T-helper 1 cell treated with Interleukin-12 subunit alpha and Interleukin-12 subunit beta and Interleukin-4 antibody, amounts not matched to agents 30 μg/mL and 1 μg/mL, for 36 hours (primary cell): ENCODE measurements around the gene RIPOR2.
"Not testable (repeated sequence)": the region's sequence is repeated elsewhere in the genome, so short reads cannot be mapped to it uniquely, and the experiment has no call there.

Experiments
- H3K27ac Mint-ChIP-seq: one replicate; pipeline ENCODE4 v1.8.0; 2021; ENCODE audit warnings: mild to moderate bottlenecking, mixed read lengths
- H3K27me3 Mint-ChIP-seq: one replicate; pipeline ENCODE4 v1.8.0; 2021; ENCODE audit warnings: low read depth, mixed read lengths
- H3K36me3 Mint-ChIP-seq: one replicate; pipeline ENCODE4 v1.8.0; 2021; ENCODE audit warnings: low read depth, mixed read lengths
- H3K4me1 Mint-ChIP-seq: one replicate; pipeline ENCODE4 v1.8.0; 2021; ENCODE audit warnings: low read depth, mixed read lengths
- H3K4me3 Mint-ChIP-seq: one replicate; pipeline ENCODE4 v1.8.0; 2021; ENCODE audit warnings: mild to moderate bottlenecking, moderate library complexity, mixed read lengths
- H3K9me3 Mint-ChIP-seq: one replicate; pipeline ENCODE4 v1.8.0; 2021; ENCODE audit warnings: mixed read lengths

The RIPOR2 gene

DNA sequence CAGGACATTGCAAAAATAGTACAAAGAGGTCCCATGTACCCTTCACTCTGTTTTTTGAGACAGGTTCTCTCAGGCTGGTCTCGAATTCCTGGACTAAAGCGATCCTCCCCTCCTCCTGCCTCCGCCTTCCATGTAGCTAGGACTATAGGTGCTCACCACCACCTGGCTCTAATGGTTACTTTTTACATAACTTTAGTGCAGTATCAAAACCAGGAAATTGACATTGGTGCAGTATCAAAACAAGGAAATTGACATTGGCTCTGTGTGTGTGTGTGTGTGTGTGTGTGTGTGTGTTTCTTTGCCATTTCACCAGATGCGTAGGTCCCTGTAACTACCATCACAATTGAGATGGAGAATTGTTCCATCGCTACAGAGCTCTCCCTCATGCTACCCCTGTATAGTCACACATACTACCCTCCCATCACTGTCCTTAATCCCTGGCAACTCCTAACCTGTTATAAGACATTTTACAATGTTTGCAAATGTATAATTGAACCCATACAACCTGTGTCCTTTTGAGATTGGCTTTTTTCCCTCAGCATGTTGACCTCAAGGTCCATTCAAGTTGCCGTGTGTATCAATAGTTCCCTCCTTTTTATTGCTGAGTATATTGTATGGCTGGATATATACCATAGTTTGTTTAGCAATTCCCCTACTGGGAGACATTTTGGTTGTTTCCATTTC is 28.3 kb upstream of the RIPOR2 start:
- Mint-ChIP-seq H3K9me3 (peaks cover 18% of the 10 kb centered on the region), H3K4me1 (peaks cover 48% of the 10 kb centered on the region), H3K27ac (no peak overlapping the region), H3K36me3 (peaks cover 19% of the 10 kb centered on the region), H3K27me3 (no peaks in the 10 kb centered on the region), H3K4me3 (no peak overlapping the region)

DNA sequence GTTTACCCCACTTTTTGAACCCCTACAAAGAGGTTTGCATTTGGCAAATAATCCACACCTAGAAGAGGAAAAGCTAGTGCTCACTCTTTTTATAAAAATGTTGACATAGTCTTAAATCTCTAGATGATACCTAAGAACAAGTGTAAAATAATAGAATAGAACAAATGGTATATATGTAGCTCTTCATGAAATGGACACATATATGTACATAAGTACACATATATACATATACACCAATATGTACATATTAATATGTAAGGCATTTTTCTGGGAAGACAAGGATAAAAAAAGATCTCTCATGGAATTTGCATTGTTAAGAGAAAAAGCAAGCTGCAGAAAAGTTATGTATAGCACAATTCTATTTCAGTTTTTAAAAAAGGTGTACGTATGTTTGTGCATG is 27.6 kb upstream of the RIPOR2 start:
- Mint-ChIP-seq H3K27ac (no peak overlapping the region), H3K4me3 (no peak overlapping the region), H3K27me3 (no peaks in the 10 kb centered on the region), H3K4me1 (peaks cover 49% of the 10 kb centered on the region), H3K36me3 (peaks cover 22% of the 10 kb centered on the region), H3K9me3 (peaks cover 20% of the 10 kb centered on the region)

DNA sequence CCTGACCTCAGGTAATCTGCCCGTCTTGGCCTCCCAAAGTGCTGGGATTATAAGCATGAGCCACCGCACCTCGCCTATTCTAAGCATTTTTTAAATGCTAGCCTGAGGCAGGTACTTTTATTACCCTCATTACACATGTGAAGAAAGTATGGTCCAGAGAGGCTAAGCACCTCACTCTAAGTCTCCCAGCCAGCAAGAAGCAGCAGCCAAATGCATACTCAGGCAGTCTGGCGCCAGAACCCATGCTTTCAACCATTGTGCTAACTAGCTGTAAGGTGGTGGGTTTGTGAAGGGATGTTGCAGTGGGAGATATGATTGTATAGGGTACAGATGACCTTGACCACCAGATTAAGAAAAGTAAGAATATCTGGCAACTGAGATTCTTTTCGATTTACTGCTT is 26.1 kb upstream of the RIPOR2 start:
- Mint-ChIP-seq H3K27me3 (no peaks in the 10 kb centered on the region), H3K9me3 (peaks cover 20% of the 10 kb centered on the region), H3K4me1 (peaks cover 55% of the 10 kb centered on the region), H3K27ac (no peak overlapping the region), H3K36me3 (peaks cover 21% of the 10 kb centered on the region), H3K4me3 (no peak overlapping the region)

DNA sequence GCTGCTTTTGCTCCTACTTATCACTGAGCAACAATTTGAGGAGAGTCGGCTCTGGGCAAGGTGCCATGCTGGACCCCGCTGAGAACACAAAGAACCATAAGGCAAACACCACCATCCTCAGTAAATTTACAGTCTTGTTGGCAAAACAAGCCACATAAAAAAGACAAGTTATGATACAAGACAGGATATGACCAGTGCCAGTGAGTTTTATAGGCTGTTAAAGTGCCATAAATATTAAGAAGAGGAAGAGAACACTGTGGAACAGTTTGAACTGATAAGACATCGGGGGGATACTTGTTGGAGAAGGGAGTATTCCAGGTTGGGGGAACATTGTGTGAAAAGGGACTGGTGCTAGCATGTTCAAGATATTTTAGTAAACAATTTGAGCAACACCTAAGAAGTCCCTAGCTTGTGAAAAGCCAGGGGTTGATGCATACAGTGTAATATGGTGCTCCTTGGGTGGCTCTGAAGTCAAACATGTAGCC is 25.3 kb upstream of the RIPOR2 start:
- peaks cover 59% of the 10 kb centered on the region for H3K4me1 Mint-ChIP-seq
- H3K27me3 Mint-ChIP-seq, result no peaks in the 10 kb centered on the region
- peaks cover 21% of the 10 kb centered on the region for H3K36me3 Mint-ChIP-seq
- H3K9me3 Mint-ChIP-seq, result peaks cover 20% of the 10 kb centered on the region
- H3K27ac Mint-ChIP-seq, result peak overlapping the region; percentile 55
- peak overlapping the region; percentile 11 for H3K4me3 Mint-ChIP-seq

DNA sequence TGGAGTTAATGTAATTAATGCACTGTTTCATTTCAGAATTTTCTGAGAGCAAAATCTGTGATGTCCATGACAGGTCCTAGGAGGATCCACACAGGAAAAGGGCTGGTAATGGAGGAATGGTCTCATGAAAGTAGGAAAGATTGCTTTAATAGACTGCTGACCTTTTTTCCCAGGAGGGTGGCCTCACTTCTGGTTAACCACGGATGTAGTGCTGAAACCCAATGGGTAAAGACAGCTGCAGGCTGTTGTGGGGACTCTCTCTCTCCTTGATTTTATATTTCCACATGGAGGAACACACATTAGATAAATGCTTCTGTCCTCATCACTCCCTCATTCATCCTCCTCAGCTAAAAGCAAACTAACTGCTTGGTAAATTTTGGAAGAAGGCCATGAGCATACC is 23.6 kb upstream of the RIPOR2 start:
- Mint-ChIP-seq H3K4me1 (peaks cover 67% of the 10 kb centered on the region), H3K27me3 (no peaks in the 10 kb centered on the region), H3K36me3 (peaks cover 25% of the 10 kb centered on the region), H3K27ac (peak overlapping the region; percentile 23), H3K4me3 (peak overlapping the region; percentile 8), H3K9me3 (peaks cover 20% of the 10 kb centered on the region)

DNA sequence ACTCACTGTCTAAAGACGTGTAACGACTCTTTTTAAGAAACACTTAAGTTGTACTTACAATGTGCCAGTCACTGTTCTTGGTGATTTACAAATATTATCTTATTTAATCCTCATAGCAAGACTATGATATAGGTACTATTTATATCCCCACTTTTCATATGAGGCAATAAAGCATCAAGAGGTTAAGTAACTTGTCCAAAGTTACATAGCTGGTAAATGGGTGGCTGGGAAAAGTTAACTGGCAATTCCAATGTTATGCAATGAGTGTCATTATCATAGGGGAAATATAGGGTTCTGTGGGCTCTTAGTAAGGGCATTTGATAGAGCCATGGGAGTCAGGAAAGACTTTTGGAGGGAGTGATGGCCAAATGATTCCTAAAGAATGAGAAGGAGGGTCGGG is 21.4 kb upstream of the RIPOR2 start:
- Mint-ChIP-seq H3K9me3 (peaks cover 20% of the 10 kb centered on the region), H3K27me3 (no peaks in the 10 kb centered on the region), H3K4me1 (peaks cover 71% of the 10 kb centered on the region), H3K4me3 (peak overlapping the region; percentile 33), H3K36me3 (peaks cover 32% of the 10 kb centered on the region), H3K27ac (peak overlapping the region; percentile 68)

DNA sequence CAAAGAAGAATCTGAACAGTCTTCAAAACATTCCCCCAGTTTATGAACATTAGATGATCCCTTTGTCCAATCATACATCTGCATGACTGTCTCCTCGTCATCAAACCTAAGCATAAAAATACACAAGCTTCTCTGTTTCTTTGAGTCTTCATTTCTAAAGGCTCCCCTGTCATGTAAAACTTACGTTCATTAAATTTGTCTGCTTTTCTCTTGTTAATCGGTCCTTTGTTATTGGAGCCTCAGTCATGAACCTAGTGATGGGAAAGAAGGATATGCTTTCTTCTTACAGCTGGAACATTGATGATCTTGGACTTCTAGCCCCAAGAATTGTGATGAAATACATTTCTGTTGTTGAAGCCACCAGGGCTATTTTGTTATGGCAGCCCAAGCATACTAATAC is 18.0 kb upstream of the RIPOR2 start:
- Mint-ChIP-seq H3K4me1 (peaks cover 77% of the 10 kb centered on the region), H3K27me3 (no peaks in the 10 kb centered on the region), H3K27ac (peak overlapping the region; percentile 16), H3K9me3 (no peaks in the 10 kb centered on the region), H3K36me3 (peaks cover 18% of the 10 kb centered on the region), H3K4me3 (no peak overlapping the region)

DNA sequence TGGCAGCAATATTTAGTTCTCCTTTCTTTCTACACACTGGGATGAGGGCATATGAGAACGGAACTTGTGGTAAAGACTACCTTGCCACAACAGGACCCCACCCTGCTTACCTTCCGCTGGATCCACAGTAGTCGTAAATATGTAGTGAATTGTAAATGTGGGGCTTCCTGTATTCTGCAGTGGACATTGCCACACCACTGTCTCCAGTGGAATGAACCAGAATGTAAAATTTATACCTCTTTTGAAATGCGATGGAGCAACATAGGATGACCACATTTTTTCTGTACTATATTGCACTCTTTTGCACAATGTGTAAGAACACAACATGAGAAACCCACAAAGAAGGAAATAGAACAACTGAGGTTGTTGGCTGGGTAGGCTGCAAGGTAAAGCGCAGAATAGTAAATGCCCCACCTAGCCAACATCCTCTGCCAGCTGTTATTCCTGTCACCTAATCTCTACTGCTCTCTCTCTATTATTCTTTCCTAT is 16.1 kb upstream of the RIPOR2 start:
- peaks cover 9% of the 10 kb centered on the region for H3K9me3 Mint-ChIP-seq
- no peaks in the 10 kb centered on the region for H3K27me3 Mint-ChIP-seq
- H3K4me3 Mint-ChIP-seq, result peak overlapping the region; percentile 61
- H3K36me3 Mint-ChIP-seq, result peaks cover 23% of the 10 kb centered on the region
- H3K4me1 Mint-ChIP-seq, result peaks cover 81% of the 10 kb centered on the region
- peak overlapping the region; percentile 94 for H3K27ac Mint-ChIP-seq

DNA sequence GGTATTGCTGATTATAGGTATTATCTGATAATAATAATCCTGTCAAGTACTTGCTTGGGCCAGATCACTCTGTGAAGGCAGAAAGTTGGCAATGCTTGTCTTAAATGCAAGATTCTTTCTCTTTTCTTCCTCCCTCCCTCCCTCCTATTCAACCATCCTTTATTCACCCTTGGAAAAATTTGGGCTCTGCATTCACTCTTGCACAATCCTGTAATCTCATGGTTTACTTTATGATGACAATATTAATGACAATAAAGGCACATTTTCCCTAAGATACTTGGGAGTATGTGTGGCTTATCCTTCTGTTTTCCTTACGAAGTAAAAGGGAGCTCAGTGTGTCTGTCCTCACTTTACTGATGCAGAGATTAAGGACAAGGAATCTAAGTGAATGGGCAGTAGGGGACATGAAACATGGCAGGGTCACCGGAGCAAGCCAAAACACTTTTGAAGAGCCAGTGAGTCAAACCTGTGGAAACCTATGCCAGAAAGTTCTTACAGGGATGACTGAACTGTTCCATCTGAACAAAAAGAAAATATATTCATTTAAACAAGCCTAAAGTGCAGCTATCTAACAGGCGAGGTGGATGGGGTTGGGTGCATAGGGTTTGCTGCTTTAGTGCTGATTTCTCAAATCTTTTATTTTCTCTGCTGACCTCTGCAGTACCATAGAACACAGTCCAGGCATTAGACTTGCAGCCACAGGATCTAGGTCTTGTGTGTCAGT is 14.6 kb upstream of the RIPOR2 start:
- H3K27me3 Mint-ChIP-seq, result no peaks in the 10 kb centered on the region
- H3K4me3 Mint-ChIP-seq, result peak overlapping the region; percentile 69
- H3K9me3 Mint-ChIP-seq, result peaks cover 15% of the 10 kb centered on the region
- H3K36me3 Mint-ChIP-seq, result peaks cover 26% of the 10 kb centered on the region
- peaks cover 73% of the 10 kb centered on the region for H3K4me1 Mint-ChIP-seq
- peak overlapping the region; percentile 94 for H3K27ac Mint-ChIP-seq

DNA sequence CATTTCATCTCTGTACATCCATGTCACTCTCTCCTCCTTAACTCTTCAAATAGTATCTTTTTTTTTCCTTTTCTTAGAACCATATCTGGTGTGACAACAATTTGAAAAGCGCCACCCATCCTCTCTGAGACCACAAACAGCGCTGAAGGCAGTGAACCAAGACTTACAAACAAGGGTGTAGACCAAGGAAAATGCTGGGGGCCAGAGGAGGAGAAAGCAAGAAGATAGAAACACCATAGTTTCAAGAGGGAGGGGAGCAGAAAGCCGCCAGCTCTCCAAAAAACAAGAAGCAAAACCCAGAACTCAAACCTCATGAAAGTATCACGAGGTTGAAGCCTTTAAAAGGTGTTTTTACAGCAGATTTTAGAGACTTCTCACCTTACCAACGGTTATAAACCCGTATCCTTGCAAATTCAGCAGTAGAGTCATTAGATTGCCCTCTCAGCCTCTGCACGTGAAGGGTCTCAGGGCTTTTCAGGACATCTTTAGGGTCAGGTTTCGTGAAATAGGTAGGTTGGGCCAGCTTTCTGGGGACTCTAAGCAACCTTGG is 13.3 kb upstream of the RIPOR2 start:
- Mint-ChIP-seq H3K27me3 (no peaks in the 10 kb centered on the region), H3K36me3 (peaks cover 35% of the 10 kb centered on the region), H3K27ac (peak overlapping the region; percentile 94), H3K4me3 (peak overlapping the region; percentile 68), H3K9me3 (peaks cover 27% of the 10 kb centered on the region), H3K4me1 (peaks cover 64% of the 10 kb centered on the region)

DNA sequence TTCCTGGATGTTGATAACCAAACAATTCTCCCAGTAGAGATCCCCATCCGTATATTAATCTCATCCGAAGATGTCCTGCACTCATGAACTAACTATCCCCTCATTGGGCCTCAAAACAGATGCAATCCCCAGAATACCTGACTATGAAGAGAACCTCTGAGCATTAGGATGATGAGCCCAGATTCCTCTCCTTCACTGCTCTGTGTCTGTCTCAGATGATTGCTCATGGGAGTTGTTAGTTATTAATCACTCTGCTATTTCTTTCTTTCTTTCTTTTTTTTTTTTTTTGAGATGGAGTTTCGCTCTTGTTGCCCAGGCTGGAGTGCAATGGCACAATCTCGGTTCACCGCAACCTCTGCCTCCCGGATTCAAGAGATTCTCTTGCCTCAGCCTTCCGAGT is 12.5 kb upstream of the RIPOR2 start:
- Mint-ChIP-seq H3K27ac (peak overlapping the region; percentile 94), H3K36me3 (peaks cover 35% of the 10 kb centered on the region), H3K4me1 (peaks cover 58% of the 10 kb centered on the region), H3K9me3 (peaks cover 30% of the 10 kb centered on the region), H3K4me3 (peak overlapping the region; percentile 23)
- H3K27me3 Mint-ChIP-seq, result not testable (repeated sequence)

DNA sequence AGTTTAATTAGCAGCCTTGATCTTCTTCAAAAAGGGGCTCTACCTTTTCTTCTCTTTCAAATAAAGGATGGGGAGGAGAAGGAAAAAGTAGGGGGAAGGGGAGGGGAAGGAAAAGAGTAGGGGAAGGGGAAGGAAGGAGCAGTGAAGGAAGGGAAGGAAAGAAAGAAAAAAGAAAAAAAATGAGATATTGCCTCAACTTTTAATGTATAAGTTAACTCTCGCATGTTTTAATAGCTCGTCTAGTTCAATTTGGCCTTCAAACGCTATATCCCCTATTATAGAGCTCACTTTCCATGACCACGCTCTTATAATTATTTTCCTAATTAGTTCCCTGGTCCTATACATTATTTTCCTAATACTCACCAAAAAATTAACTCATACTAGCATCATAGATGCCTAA is 11.9 kb upstream of the RIPOR2 start:
- Mint-ChIP-seq H3K27ac (peak overlapping the region; percentile 94), H3K27me3 (no peaks in the 10 kb centered on the region)

DNA sequence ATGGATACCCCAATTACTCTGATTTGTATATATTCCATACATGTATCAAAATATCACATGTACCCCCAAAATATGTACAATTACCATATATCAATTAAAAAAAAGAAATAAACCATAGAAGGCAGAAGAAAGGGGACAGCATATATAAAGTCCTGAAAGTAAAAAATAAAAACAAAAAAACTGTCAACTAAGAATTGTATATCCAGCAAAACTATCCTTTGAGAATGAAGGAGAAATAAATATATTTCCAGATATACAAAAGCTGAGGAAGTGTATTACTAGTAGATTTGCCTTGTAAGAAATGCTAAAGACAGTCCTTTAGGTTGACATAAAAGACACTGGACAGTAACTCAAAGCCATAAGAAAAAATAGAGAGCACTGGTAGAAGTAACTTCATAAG is 9.3 kb upstream of the RIPOR2 start:
- no peaks in the 10 kb centered on the region for H3K27me3 Mint-ChIP-seq
- H3K27ac Mint-ChIP-seq, result no peak overlapping the region
- H3K9me3 Mint-ChIP-seq, result peaks cover 35% of the 10 kb centered on the region
- peaks cover 48% of the 10 kb centered on the region for H3K36me3 Mint-ChIP-seq
- no peak overlapping the region for H3K4me3 Mint-ChIP-seq
- H3K4me1 Mint-ChIP-seq, result peaks cover 51% of the 10 kb centered on the region

More for the DNA sequence above, 11.9 kb upstream of the RIPOR2 start:
- peaks cover 58% of the 10 kb centered on the region for H3K4me1 Mint-ChIP-seq
- H3K36me3 Mint-ChIP-seq, result peaks cover 40% of the 10 kb centered on the region
- H3K4me3 Mint-ChIP-seq, result peak overlapping the region; percentile 23
- H3K9me3 Mint-ChIP-seq, result peaks cover 35% of the 10 kb centered on the region

DNA sequence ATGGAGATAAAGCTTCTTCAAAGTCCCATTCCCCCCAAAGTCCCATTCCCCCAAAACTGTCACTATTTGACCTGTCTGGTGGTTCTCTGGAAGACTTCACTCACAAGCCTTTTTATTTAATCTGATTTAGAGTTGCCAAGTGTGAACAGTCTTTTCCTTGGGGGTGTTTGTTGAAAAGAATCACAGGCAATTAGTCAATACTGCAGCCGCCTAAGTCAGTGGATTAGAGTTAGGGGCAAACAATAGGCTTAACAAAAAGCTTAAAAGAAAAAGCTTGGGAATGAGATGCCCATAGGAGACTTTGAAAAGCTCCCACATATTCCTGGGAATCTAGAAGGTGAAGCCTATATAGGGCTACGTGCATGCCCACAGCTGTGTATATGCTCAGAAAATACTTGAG is 8.0 kb upstream of the RIPOR2 start:
- no peak overlapping the region for H3K4me3 Mint-ChIP-seq
- peaks cover 48% of the 10 kb centered on the region for H3K4me1 Mint-ChIP-seq
- no peak overlapping the region for H3K27ac Mint-ChIP-seq
- H3K9me3 Mint-ChIP-seq, result peaks cover 35% of the 10 kb centered on the region
- H3K27me3 Mint-ChIP-seq, result no peaks in the 10 kb centered on the region
- H3K36me3 Mint-ChIP-seq, result peaks cover 51% of the 10 kb centered on the region
